GM18526 (cell line): ENCODE results near the gene HPSE.

ENCODE experiments used
- POLR2A ChIP-seq: IDR thresholded peaks from 3 replicates; pipeline ENCODE4 v1.6.1; 2011; ENCODE audit not compliant: insufficient read length; ENCODE audit errors: extremely low read depth

Gene HPSE

GRCh38 chr4:83269256-83269655 lies 65.4 kb downstream of the HPSE start:
- no peak for TF ChIP-seq POLR2A

DNA sequence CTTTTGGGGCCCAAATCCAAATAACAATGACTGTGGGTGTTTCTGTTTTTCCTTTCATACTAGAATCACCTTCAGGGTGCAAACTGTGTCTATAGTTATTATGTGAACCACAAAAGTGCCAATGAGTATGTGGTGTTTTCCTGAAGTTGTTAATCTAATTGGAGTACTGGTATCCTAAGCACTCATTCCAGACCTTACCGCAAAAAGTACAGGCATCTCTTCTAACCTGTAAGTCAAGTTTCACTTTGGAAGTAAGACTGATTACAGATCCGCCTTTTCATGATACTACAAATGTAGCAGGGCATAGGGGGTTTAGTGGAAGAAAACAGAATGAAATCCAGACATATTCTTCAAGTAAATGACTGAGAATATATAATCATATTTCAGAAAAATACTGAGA lies 66.2 kb downstream of the HPSE start:
- TF ChIP-seq POLR2A, result no peak

- no peak for TF ChIP-seq POLR2A
These were observed 66.7 kb downstream of the HPSE start for GRCh38 chr4:83267830-83268475.

DNA sequence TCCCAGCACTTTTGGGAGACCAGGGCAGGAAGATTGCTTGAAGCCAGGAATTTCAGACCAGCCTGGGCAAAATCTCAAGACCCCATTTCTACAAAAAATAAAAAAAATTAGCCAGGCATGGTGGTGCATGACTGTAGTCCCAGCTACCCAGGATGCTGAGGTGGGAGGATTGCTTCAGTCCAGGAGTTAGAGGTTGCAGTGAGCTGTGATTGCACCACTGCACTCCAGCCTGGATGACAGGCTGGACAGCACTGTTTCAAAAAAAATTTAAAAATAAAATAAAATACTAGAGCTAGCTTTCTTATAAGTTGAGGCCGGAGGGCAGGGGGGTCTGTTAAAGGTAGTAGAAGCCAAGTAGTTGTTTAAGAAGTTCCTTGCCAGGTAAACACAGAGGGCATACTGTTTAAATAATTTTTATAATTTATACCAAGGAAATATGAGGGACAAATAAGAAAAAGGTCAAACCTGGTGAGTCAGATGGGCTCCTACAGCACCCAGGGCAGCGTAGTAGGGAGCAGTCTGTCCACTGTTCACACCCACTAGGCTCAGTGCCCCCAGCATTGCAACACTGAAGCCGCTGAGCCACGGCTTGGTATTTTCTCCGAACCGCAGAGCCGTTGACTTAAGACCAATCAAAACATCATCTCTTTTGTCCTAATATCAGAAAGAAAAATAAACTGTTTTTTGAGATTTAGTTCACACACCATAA lies 67.4 kb downstream of the HPSE start:
- no peak for TF ChIP-seq POLR2A

DNA sequence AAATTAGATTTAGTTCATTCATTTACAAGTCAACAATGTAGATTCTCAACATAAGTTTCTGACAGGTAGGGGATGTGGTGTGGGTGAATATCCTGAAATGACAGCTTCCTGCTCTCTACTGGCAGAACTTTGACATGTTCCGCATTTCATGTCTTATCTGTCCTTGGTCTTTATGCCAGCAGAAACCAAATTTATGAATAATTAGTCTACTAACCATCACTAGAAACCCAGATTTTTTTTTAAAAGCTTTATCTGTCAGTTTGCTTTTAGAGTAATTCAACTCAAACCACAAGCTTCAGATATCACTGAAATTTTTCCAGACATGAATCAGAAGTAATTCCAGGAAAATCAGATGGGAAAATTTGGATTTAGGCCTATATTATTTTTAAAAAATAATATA lies 68.0 kb downstream of the HPSE start:
- no peak for TF ChIP-seq POLR2A

DNA sequence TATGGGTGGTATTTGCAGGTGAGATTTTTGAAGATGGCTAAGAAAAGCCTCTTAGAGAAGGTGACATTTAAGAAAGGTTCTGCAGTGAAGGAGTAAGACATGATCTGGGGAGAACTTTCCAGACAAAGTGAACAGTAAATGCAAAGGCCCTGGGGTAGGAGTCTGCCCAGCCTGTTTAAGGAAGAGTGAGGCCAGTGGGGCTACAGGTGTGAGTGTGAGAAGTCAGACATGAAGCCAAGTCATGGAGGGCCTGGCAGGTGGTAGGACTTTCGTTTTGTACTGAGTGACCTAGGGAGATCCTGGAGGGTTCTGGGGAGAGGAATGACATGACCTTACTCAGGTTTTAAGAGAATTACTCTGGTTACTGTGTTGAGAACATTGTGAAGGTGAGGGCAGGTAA lies 71.5 kb downstream of the HPSE start:
- TF ChIP-seq POLR2A, result no peak

DNA sequence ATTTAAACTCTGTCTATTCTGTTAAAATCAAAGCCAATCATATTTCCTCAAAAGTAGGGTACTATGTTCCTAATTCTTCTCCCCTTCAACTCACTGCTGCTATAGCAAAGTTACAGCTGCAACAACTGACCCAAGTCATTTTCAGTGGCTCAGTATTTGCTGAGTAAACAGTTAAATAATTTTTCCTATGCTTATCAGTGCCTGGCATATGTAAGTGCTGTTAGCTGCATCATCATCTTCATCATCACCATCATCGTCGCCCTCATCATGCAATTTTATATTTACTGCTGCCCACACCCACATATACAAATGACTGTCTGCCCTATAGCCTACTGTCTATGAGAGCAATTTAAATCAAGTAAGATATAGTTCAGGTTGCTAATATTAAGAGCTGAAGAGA lies 72.0 kb downstream of the HPSE start:
- no peak for TF ChIP-seq POLR2A

DNA sequence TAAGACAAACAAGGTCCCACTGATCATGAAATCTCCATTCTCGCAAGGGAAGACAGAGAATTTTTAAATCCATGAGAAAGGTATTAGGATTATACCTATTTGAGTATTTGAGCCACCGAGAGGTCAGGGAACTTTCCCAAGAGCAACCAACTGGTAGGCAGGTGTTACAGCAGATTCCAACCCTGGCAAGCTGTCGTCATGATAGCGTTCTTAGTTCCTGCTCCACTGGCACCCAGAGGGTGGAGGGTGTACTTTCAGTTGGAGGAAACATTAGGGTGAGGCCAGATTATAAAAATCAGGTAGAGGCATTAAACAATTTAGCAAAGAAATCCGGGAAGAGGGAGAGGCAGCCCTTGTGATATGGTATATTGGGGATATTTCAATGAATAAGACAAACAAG lies 73.3 kb downstream of the HPSE start:
- no peak for TF ChIP-seq POLR2A

GRCh38 chr4:83259586-83259985 lies 75.1 kb downstream of the HPSE start:
- no peak for TF ChIP-seq POLR2A

DNA sequence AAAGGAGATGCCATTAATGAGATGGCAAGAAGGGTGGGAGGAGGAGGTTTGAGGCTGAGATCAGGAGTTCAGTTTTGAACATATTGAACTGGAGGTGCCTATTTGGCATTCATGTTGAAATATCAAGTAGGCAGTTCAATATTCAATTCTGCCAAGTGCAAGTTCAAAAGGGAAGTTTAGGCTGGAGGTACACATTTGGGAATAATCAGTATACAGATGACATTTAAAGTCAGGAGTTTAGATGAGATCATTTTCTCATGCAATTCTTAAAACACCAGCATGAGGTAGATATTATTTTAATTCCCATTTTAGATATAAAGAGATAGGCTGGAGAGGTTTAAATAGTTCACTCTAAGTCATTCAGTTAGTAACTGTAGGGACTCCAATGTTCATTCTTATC lies 76.2 kb downstream of the HPSE start:
- no peak for TF ChIP-seq POLR2A

GRCh38 chr4:83257811-83258210 lies 76.8 kb downstream of the HPSE start:
- no peak for TF ChIP-seq POLR2A

DNA sequence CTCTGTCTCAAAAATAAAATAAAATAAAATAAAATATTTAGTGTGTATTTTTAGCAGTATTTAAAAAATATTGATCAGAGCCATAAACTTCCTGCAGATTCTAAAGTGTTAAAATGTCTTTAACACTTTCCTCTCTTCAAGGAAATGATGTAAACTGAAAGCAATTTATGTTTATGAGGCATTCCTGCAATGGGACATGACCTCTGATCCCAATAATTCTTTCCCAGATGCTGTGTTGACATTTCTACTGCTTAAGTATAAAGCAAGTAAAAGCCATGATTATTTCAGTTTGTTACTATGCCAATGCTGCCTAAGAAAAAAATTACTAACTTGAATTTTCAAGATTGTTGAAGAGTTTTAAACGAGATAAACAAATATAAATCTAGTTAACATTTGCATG lies 79.1 kb downstream of the HPSE start:
- TF ChIP-seq POLR2A, result no peak

- no peak for TF ChIP-seq POLR2A
These were observed 81.8 kb downstream of the HPSE start for GRCh38 chr4:83252782-83253405.

DNA sequence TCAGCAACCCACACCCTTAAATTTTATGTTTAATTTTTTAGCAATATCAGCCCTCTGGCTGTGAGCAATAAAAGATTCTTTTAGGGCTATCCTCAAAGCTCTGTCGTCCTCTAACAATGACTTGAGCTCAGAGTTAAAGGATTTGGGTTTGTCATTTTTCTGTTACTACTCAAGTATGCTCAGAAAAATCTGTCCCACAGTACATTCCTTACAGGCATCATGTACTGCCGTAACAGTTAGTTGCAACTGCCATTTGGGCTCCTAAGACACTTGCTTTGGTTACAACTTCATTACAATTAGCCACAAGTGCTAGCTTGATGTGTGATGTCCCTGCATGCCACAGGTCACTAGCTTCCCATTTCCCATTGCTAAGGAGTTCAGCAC lies 83.2 kb downstream of the HPSE start:
- no peak for TF ChIP-seq POLR2A

GRCh38 chr4:83250687-83251446 lies 83.8 kb downstream of the HPSE start:
- no peak for TF ChIP-seq POLR2A

- no peak for TF ChIP-seq POLR2A
These were observed 86.2 kb downstream of the HPSE start for GRCh38 chr4:83248486-83248885.
